PC-3 (cell line): ENCODE measurements around the gene ZNF407.

Source experiments
- EZH2 ChIP-seq: fragments of 300-600 bp; sonication (generic); IDR thresholded peaks from one replicate; pipeline ENCODE4 v1.6.1; 2017; ENCODE audit warnings: antibody characterized with exemption, mild to moderate bottlenecking, low read length; ENCODE audit not compliant: unreplicated experiment
- TF ChIP-seq, protein P1 (sequence below): fragments of 300-600 bp; sonication (generic); conservative IDR thresholded peaks from 2 replicates; pipeline ENCODE4 v1.5.1; 2017; ENCODE audit warnings: antibody characterized with exemption, low read depth, mild to moderate bottlenecking, low read length

DNA sequence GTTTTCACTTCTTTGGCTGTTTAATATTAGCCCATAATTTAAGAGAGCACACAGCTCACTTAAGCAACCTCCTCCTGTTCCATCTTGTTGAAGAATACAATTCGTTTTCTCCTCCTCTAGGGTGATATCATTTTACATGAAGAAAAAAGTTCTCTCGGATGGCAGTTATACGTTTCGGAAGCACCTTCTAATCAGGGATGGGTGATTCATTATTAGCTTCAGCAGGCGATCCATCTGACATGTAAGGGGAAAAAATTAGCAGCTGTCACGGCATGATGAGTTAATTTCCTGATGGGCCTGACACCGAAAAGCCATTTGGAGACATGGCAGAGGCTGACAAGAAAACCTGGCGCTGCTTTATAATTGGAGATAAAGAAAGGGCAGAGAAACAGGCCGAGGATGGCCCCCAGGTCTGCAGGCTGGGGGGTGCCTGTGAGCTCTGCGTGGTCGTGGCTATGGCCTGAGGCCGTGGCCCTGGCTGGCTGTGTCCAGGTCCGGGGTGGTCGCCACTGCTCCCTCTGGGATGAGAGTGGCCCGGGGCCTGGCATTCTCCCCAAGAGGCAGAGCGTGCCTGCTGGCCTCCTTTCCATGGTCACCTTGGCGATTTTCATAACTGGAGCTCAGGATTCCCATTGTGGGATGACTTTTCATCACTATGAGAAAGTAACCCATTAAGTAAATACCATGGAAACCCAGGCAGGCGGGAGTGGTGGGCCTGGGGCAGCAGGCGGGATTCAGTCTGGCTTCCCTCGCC lies 471.2 kb downstream of the ZNF407 start:
- TF ChIP-seq, protein P1, sequence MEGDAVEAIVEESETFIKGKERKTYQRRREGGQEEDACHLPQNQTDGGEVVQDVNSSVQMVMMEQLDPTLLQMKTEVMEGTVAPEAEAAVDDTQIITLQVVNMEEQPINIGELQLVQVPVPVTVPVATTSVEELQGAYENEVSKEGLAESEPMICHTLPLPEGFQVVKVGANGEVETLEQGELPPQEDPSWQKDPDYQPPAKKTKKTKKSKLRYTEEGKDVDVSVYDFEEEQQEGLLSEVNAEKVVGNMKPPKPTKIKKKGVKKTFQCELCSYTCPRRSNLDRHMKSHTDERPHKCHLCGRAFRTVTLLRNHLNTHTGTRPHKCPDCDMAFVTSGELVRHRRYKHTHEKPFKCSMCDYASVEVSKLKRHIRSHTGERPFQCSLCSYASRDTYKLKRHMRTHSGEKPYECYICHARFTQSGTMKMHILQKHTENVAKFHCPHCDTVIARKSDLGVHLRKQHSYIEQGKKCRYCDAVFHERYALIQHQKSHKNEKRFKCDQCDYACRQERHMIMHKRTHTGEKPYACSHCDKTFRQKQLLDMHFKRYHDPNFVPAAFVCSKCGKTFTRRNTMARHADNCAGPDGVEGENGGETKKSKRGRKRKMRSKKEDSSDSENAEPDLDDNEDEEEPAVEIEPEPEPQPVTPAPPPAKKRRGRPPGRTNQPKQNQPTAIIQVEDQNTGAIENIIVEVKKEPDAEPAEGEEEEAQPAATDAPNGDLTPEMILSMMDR: no peak
- no peak for TF ChIP-seq EZH2
